DLD1 (cell line): ENCODE results near the gene LIG1.

ENCODE experiments used
- in situ Hi-C: cut with HindIII; loops from 2 replicates; pipeline ENCODE4 v1.10.0; 2017; ENCODE audit warnings: low sequenced_read_pairs

LIG1 gene

GRCh38 chr19:48169939-48170803, at the start of gene LIG1, which contains the start of gene ZSWIM9:
Gene LIG1 (minus strand): TSS chr19:48170344. CDS start chr19:48165566, 4,778 bp downstream.
Gene ZSWIM9 (plus strand): TSS chr19:48170680. CDS start chr19:48171803, 1,123 bp downstream.
- in situ Hi-C loops: no loop called here

GRCh38 chr19:48218997-48219396, 48.9 kb upstream of the LIG1 start:
- in situ Hi-C loops: loop anchor here (10.0 kb wide), 1 partner anchor 134 kb away; no protein-coding TSS in a partner anchor

GRCh38 chr19:48216933-48217332, 46.8 kb upstream of the LIG1 start:
- in situ Hi-C loops: loop anchor here (10.0 kb wide), 1 partner anchor 132 kb away; no protein-coding TSS in a partner anchor

GRCh38 chr19:48213959-48214358, 43.8 kb upstream of the LIG1 start:
- in situ Hi-C loops: loop anchor here (10.0 kb wide), 1 partner anchor 129 kb away; no protein-coding TSS in a partner anchor

DNA sequence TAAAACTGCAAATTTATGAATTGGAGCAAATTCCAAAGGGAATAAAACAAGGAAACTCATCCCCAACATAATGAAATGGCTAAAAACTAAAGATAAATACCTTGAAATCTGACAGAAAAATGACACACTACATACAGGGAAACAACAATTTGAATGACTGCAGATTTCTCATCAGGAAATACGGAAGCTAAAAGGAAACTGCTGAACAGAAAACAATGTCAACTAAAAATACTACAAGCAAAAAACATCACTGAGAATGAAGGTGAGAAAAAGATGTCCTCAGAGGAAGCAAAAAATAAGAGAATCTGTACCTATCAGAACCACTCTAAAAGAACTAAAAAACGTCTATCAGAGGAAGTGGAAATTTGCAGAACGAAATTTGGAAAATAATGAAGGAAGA, 39.9 kb upstream of the LIG1 start:
- in situ Hi-C loops: loop anchor here (10.0 kb wide), 1 partner anchor 125 kb away; no protein-coding TSS in a partner anchor

DNA sequence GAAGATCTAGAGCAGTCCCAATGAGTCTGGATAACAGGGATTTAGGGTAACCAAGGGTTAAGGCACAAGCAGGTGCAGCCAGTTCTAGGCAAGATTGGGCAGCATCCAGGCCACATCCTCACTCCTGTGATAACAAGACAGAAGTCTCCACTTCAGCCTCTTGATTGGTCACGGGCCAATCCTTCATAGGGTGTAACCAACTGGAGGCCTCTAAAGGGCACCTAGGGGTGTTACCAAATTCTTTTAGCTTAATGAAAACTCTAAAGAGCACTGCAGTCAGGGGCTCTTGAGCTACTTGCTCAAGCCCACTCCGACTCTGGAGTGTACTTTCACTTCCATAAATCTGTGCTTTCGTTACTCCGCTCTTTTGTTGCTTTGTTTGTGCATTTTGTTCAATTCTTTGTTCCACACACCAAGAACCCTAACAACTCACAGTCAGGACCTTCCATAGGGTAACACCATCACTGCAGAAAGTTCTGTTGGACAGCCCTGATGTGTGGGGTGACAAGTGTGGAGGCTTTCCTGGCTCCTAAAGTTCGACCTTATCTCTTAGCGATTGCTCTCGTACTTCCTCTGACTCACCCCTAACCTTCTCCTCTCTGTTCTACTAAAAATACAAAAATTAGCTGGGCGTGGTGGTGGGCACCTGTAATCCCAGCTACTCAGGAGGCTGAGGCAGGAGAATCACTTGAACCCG, 36.4 kb upstream of the LIG1 start:
- in situ Hi-C loops: no loop called here

- in situ Hi-C loops: no loop called here
These were observed 33.9 kb upstream of the LIG1 start for GRCh38 chr19:48203794-48204628.

DNA sequence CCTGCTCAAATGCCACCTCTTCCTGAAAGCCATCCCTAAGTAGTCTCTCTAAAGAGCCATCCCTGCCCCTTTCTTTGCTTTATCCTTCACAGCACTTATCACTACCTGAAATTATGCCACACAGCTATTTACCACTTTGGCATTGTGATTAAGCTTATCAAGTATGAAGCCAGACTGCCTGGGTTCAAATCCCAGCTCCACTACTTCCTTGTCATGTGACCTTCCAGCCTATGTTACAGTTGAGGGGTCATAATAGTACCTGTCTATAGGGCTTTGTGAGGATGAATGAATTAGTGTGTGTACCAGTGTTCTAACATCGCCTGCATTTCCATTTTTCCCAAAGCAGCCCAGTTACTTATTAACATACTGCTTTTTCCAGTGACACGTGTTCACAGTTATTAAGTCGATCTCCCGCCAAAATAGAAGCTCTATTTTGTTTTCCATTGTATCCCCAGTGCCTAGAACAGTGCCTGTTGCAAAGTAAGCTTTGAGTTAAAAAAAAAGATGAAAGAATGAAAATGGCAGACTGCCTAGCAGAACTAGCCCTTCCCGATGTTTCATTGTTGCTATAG, 33.2 kb upstream of the LIG1 start:
- in situ Hi-C loops: no loop called here

GRCh38 chr19:48196933-48197665, 27.0 kb upstream of the LIG1 start:
- in situ Hi-C loops: no loop called here

- in situ Hi-C loops: no loop called here
These were observed 26.2 kb upstream of the LIG1 start for GRCh38 chr19:48196321-48196763.

- in situ Hi-C loops: no loop called here
These were observed 25.0 kb upstream of the LIG1 start for GRCh38 chr19:48194844-48195830.

- in situ Hi-C loops: no loop called here
These were observed 24.1 kb upstream of the LIG1 start for GRCh38 chr19:48194041-48194843.

- in situ Hi-C loops: no loop called here
These were observed 22.6 kb upstream of the LIG1 start for GRCh38 chr19:48192750-48193149.

- in situ Hi-C loops: no loop called here
These were observed 20.7 kb upstream of the LIG1 start for GRCh38 chr19:48190885-48191284.

GRCh38 chr19:48190288-48190884, 20.2 kb upstream of the LIG1 start:
- in situ Hi-C loops: no loop called here

DNA sequence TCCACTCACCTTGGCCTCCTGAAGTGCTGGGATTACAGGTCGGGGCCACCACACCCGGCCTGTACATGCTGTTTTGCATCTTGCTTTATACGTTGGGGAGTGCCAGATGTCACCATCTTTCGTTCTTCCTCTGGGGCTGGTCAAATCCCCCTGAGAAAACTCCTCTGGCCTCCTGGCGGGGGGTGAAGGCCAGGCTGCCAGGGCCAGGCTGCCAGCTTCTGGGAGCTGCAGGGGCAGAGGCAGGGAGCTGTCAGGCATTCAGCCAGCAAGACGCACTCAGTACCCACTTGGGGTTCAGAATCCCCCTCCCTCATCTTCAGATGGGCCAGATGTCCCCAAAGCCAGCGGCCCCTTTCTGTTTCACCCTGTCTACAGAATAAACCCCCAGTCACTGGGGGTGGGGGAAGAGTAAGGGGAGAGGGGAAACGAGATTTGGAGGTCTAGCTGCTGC, 16.4 kb upstream of the LIG1 start:
- in situ Hi-C loops: no loop called here

DNA sequence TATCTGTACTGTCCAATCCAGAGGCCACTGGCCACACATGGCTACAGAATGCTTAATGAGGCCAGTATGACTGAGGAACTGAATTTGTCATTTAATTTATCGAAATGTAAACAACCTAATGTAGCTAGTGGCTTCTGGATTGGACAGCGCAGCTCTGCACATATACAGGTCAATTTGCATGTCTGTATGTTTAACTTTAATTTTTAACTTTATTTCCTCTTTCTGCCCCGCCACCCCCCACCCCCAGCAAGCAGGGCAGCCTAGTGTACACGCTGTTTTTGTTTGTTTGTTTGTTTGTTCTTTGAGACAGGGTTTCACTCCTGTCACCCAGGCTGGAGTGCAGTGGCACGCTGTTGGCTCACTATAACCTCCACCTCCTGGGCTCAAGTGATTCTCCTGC, 15.9 kb upstream of the LIG1 start:
- in situ Hi-C loops: no loop called here
